HEK293 (cell line): ENCODE measurements around the gene RNF224.

ENCODE experiments used
- EGR2 ChIP-seq: fragments of 450-650 bp; formaldehyde crosslinking; IDR thresholded peaks from 2 replicates; pipeline ENCODE4 v1.5.1; 2016; ENCODE audit warnings: low read depth, missing biosample characterization, missing genetic modification characterization
- PBX3 ChIP-seq: sonication (generic); formaldehyde crosslinking; IDR thresholded peaks from 2 replicates; pipeline ENCODE4 v1.8.1; 2022; ENCODE audit warnings: mild to moderate bottlenecking, moderate library complexity, missing genetic modification reagents
- PRDM1 ChIP-seq: fragments of 450-650 bp; formaldehyde crosslinking; IDR thresholded peaks from 2 replicates; pipeline ENCODE4; 2016; ENCODE audit warnings: missing biosample characterization, missing genetic modification characterization
- SCRT1 ChIP-seq: fragments of 450-650 bp; formaldehyde crosslinking; IDR thresholded peaks from 2 replicates; pipeline ENCODE4 v1.5.1; 2016; ENCODE audit warnings: missing biosample characterization, missing genetic modification characterization, borderline replicate concordance
- SP7 ChIP-seq: fragments of 450-650 bp; formaldehyde crosslinking; IDR thresholded peaks from 2 replicates; pipeline ENCODE4 v1.5.1; 2016; ENCODE audit warnings: missing biosample characterization, missing genetic modification characterization
- ZBTB1 ChIP-seq: fragments of 450-650 bp; formaldehyde crosslinking; IDR thresholded peaks from 2 replicates; pipeline ENCODE4 v1.5.1; 2016; ENCODE audit warnings: missing biosample characterization, missing genetic modification characterization
- ZFHX2 ChIP-seq: fragments of 450-650 bp; formaldehyde crosslinking; conservative IDR thresholded peaks from 2 replicates; pipeline ENCODE4 v1.5.1; 2016; ENCODE audit warnings: missing biosample characterization, missing genetic modification characterization
- ZNF114 ChIP-seq: fragments of 450-650 bp; formaldehyde crosslinking; IDR thresholded peaks from 2 replicates; pipeline ENCODE4 v1.5.0; 2017; ENCODE audit warnings: missing biosample characterization, missing genetic modification characterization
- ZNF211 ChIP-seq: fragments of 450-650 bp; formaldehyde crosslinking; IDR thresholded peaks from 2 replicates; pipeline ENCODE4 v1.5.1; 2016; ENCODE audit warnings: low read depth, missing biosample characterization, missing genetic modification characterization
- ZNF292 ChIP-seq: fragments of 450-650 bp; formaldehyde crosslinking; IDR thresholded peaks from 2 replicates; pipeline ENCODE4 v1.5.1; 2016; ENCODE audit warnings: low read depth, missing biosample characterization, missing genetic modification characterization, borderline replicate concordance
- ZNF473 ChIP-seq: fragments of 450-650 bp; formaldehyde crosslinking; IDR thresholded peaks from 2 replicates; pipeline ENCODE4 v1.5.1; 2017; ENCODE audit warnings: missing biosample characterization, missing genetic modification characterization
- ZNF529 ChIP-seq: fragments of 450-650 bp; formaldehyde crosslinking; IDR thresholded peaks from 2 replicates; pipeline ENCODE4 v1.5.1; 2017; ENCODE audit warnings: missing genetic modification characterization, missing biosample characterization; ENCODE audit not compliant: insufficient replicate concordance
- ZNF549 ChIP-seq: fragments of 450-650 bp; IDR thresholded peaks from 2 replicates; pipeline ENCODE4 v1.5.1; 2018; ENCODE audit warnings: missing biosample characterization, missing genetic modification characterization, mild to moderate bottlenecking, inconsistent platforms, moderate library complexity
- ZNF558 ChIP-seq: fragments of 450-650 bp; formaldehyde crosslinking; IDR thresholded peaks from 2 replicates; pipeline ENCODE4 v1.5.1; 2016; ENCODE audit warnings: missing biosample characterization, missing genetic modification characterization
- ZNF560 ChIP-seq: fragments of 450-650 bp; formaldehyde crosslinking; IDR thresholded peaks from 2 replicates; pipeline ENCODE4 v1.5.1; 2017; ENCODE audit warnings: missing biosample characterization, missing genetic modification characterization, borderline replicate concordance
- ZNF600 ChIP-seq: fragments of 450-650 bp; formaldehyde crosslinking; IDR thresholded peaks from 2 replicates; pipeline ENCODE4 v1.5.1; 2016; ENCODE audit warnings: missing biosample characterization, missing genetic modification characterization
- ZNF629 ChIP-seq: fragments of 450-650 bp; formaldehyde crosslinking; IDR thresholded peaks from 2 replicates; pipeline ENCODE4 v1.5.1; 2017; ENCODE audit warnings: missing biosample characterization, missing genetic modification characterization
- ZNF639 ChIP-seq: fragments of 450-650 bp; formaldehyde crosslinking; IDR thresholded peaks from 2 replicates; pipeline ENCODE4 v1.5.1; 2016; ENCODE audit warnings: missing biosample characterization, missing genetic modification characterization
- ZNF658 ChIP-seq: fragments of 450-650 bp; formaldehyde crosslinking; IDR thresholded peaks from 2 replicates; pipeline ENCODE4; 2016; ENCODE audit warnings: missing biosample characterization, missing genetic modification characterization
- ZSCAN18 ChIP-seq: fragments of 450-650 bp; formaldehyde crosslinking; IDR thresholded peaks from 2 replicates; pipeline ENCODE4 v1.5.1; 2016; ENCODE audit warnings: missing biosample characterization, missing genetic modification characterization
- ZSCAN30 ChIP-seq: fragments of 450-650 bp; IDR thresholded peaks from 2 replicates; pipeline ENCODE4 v1.5.1; 2018; ENCODE audit warnings: missing biosample characterization, mild to moderate bottlenecking, missing genetic modification characterization, moderate library complexity
- TF ChIP-seq, protein P1 (sequence below): fragments of 450-650 bp; formaldehyde crosslinking; IDR thresholded peaks from 2 replicates; pipeline ENCODE4 v1.5.1; 2016; ENCODE audit warnings: missing biosample characterization, missing genetic modification characterization
- TF ChIP-seq, protein P2 (sequence below): fragments of 450-650 bp; formaldehyde crosslinking; IDR thresholded peaks from 2 replicates; pipeline ENCODE4 v1.5.1; 2016; ENCODE audit warnings: missing biosample characterization, missing genetic modification characterization

Gene RNF224

DNA sequence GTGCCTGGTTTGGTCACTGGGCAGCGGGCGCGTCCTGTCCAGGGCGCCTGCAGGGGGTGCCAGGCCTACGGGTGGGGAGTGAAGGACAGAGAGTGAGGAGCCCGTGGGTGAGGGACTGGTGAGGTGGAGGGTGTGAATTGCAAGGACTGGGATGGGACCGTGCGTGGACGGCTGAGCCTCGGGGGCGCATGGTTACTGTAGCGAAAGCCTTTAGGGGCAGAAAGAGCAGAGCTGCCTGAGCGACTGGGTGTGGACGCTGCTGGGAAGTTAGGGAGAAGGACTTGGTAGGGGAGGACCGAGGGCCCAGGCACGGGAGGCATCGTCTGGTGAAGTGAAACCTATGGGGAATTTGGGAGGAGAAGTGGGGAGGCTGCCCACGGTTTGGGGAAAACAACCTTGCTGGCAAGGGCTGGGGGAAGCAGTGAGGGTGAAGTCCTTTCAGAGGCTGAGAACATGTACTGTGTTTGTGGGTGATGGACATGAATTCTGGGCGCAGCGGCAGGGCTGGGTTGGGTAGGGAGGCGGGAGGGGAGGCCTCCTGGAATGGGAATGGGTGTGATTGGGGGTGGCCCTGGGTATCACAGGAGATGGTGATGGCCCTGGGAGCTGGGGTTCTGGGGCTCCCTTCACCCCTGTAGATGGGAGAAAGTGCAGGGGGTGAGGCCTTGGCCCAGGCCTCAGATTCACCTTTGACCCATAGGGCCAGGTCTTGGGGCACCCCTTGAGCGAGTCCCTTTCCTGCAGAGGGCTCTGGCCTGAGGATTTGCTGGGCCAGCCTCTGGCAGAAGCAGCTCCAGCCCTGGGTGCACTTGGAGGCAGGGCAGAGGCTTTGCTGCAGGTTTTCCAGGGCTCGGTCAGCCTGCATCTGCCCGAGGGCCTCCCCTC, 48.5 kb downstream of the RNF224 start (continued):
- TF ChIP-seq, protein P1, sequence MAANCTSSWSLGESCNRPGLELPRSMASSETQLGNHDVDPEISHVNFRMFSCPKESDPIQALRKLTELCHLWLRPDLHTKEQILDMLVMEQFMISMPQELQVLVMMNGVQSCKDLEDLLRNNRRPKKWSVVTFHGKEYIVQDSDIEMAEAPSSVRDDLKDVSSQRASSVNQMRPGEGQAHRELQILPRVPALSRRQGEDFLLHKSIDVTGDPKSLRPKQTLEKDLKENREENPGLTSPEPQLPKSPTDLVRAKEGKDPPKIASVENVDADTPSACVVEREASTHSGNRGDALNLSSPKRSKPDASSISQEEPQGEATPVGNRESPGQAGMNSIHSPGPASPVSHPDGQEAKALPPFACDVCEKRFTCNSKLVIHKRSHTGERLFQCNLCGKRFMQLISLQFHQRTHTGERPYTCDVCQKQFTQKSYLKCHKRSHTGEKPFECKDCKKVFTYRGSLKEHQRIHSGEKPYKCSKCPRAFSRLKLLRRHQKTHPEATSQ (tag by site-specific recombination): no peak
- TF ChIP-seq ZNF658 (no peak), SCRT1 (tag by site-specific recombination) (no peak), EGR2 (tag by site-specific recombination) (peak; percentile 49; the same call in 1 of the 2 replicates), ZNF560 (no peak), ZNF549 (tag by site-specific recombination) (no peak), ZSCAN30 (tag by site-specific recombination) (no peak), ZNF114 (tag by site-specific recombination) (no peak), ZNF639 (no peak), ZNF211 (tag by site-specific recombination) (no peak), ZFHX2 (tag by site-specific recombination) (peak; percentile 54), PRDM1 (tag by site-specific recombination) (no peak), ZNF629 (no peak), ZBTB1 (tag by site-specific recombination) (no peak), SP7 (tag by site-specific recombination) (no peak), ZNF473 (tag by site-specific recombination) (no peak), ZSCAN18 (no peak), ZNF600 (tag by site-specific recombination) (peak; percentile 28; the same call in 1 of the 2 replicates), ZNF529 (tag by site-specific recombination) (no peak), ZNF558 (tag by site-specific recombination) (no peak), ZNF292 (no peak), PBX3 (no peak)
- TF ChIP-seq, protein P2, sequence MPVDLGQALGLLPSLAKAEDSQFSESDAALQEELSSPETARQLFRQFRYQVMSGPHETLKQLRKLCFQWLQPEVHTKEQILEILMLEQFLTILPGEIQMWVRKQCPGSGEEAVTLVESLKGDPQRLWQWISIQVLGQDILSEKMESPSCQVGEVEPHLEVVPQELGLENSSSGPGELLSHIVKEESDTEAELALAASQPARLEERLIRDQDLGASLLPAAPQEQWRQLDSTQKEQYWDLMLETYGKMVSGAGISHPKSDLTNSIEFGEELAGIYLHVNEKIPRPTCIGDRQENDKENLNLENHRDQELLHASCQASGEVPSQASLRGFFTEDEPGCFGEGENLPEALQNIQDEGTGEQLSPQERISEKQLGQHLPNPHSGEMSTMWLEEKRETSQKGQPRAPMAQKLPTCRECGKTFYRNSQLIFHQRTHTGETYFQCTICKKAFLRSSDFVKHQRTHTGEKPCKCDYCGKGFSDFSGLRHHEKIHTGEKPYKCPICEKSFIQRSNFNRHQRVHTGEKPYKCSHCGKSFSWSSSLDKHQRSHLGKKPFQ (tag by site-specific recombination): no peak
